Activated effector memory CD4-positive, alpha-beta T cell treated with Interleukin-2 at 50 U/mL for 16 hours (primary cell): ENCODE results near the gene CCL20.

Source experiments
- DNase-seq: peaks from one replicate; pipeline ENCODE4 v3.0.0-alpha.2; 2020

The CCL20 gene

GRCh38 chr2:227804975-227805374, 8.7 kb upstream of the CCL20 start:
- DNase-seq: no peak

DNA sequence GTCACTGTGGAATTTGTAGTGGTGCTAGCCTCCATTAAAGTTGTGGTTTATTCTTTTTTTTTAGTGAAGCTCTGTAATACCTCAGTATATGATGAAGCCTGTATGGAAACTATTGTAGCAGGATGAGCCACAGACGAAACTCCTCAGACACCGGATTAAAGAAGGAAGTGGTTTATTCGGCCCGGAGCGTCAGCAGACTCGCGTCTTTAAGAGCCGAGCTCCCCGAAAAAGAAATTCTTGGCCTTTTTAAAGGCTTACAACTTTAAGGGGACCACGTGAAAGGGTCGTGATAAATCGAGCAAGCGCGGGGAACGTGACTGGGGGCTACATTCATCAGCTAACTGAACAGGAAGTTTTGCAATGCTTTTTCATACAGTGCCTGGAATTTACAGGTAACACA, 8.1 kb upstream of the CCL20 start:
- peak; percentile 22 for DNase-seq

DNA sequence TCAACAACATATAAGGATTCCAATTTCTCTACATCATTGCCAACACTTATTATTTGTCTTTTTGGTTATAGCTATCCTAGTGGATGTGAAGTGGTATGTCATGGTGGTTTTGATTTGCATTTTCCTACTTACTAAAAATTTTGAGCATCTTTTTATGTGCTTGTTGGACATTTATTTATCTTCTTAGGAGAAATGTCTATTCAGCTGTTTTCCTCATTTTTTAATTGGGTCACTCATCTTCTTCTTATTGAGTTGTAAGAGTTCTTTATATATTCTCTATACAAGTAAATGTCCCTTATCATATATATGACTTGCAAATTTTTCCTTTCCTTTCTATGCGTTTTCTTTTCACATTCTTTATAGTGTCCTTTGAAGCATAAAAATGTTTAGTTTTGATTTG, 4.7 kb upstream of the CCL20 start:
- DNase-seq: no peak

DNA sequence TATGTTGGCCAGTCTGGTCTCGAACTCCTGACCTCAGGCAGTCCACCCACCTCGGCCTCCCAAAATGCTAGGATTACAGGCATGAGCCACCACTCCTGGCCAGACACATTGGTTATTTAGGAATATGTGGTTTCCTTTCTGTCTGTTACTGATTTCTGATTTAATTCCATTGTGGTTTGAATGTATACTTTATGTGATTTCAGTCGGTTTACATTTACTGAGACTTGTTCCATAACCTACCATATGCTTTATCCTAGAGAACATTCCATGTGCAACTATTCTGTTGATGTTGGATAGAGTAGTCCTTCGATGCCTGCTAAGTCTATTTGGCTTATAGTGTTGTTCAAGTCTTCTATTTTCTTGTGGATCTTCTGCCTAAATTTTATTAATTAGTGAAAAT, 1.6 kb upstream of the CCL20 start:
- no peak for DNase-seq

- DNase-seq: no peak
Measured at GRCh38 chr2:227813229-227813561, 447 bp upstream of the CCL20 start.

DNA sequence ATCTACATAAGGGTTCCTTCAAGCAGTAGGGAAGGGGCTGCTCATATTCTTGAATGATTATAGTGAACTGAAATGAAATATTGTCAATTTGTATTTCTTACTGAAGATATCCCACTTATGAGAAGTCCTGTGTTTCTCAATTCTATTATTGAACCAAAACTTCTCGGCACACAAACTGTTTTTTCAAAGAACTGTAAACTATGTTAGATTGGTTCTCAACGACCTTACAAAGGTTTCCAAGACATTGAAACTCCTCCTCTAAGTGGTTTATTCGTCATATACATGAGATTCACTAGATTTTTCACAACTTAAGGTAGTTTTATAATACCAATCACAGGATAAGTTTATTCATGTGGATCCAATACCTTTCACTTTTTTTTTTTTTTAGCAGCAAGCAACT, 1.4 kb downstream of the CCL20 start:
- no peak for DNase-seq

DNA sequence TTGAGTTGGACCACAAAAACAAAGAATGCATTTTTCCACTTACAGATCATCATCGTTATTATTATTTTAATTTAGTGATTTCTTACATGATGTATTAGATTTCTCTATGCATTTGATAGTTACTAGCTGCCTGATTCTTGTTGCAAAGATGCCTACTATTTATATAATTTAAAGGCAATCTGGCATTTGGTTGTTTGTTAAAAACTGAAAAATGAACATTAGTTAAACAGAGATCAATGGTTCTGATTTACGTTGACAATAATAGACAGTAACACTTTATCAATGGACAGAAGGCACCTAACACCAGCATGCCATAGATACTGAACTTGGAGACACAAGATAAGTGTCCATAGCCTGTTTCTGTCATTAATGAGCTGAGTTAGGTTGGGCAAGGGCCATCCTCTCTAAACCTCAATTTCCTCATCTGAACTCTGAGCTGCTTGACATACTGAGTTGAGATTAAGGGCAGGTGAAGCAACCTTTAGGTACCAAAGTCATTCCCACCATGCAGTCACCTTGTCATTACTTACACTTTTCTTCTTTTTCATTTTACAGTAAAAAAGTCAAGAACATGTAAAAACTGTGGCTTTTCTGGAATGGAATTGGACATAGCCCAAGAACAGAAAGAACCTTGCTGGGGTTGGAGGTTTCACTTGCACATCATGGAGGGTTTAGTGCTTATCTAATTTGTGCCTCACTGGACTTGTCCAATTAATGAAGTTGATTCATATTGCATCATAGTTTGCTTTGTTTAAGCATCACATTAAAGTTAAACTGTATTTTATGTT, 3.1 kb downstream of the CCL20 start:
- no peak for DNase-seq

DNA sequence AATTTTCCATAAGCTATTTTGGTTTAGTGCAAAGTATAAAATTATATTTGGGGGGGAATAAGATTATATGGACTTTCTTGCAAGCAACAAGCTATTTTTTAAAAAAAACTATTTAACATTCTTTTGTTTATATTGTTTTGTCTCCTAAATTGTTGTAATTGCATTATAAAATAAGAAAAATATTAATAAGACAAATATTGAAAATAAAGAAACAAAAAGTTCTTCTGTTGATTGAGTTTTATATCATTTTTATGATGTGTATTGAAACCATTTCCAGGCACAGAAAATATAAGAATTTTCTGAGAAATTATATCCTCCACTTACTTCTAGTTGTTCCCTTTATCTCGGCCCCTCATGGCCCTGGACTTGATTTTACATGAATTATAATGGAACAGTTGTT, 3.7 kb downstream of the CCL20 start:
- DNase-seq: no peak

DNA sequence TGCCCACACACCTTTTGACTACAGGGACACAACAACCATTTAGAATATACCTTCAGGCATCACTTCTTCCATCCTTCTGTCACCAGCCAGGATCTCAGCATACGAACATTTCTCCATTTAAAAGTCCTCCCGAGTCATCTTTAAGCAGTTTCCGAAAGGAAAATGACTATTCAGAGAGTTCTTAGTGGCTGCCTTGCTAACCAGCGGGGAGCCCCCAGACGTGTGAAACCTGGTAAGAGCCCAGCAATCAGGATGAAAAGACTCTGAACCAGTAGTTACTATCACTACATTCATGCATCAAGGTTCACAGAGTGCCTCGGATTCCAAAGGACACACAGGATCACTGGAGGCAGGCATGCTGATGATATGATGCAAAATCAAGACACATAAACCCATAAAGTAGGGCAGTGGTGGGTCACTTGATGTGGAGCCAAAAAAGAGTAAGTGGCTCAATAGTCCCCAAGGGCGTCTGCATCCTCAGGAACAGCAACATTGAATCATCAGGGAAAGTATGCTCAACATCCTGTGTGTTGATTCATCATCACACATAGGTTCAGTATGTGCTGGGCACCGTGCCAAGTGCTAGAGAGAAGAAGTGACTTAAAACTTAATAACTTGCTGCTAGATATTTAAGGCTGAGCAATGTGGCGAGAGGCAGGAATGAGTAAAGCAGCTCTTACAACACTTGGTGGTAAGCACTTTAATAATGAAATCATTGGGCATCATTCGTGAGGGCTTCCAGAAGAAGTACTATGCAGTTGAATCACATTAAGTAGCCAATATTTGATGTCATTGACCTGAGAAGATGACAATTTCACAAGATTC, 4.4 kb downstream of the CCL20 start:
- peak; percentile 67 for DNase-seq

DNA sequence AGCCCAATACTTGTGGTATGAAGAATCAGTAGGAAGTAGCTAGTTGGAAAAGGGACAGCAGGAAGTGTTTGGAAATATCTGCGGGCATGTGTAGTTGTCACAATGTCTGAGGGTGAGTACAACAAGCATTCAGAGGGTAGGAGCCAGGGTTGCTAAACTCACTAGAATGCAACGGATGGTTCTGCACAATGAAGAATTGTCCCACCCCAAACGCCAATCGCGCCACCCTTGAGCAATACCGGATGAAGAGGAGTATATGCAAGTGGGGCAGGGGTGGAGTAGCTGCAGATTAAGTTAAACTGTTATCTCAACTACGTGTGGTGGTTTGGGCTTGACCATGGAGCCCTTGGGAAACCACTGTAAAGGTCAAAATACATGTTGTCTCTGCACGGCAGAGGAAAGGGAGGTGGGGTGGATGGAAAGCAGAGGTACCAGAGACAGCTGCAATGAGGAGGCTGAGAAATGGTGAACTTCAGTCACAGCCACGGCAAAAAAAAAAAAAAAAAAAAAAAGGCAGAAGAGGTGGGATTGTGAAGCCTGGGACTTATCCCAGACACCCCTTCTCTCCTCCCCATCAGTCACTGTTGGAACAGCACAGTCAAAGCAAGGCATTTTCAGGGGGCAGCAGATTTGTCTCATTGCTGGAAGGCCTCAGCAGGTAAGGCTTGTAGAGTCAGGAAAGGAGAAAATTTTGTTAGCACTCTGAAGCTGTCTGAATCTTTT, 5.2 kb downstream of the CCL20 start:
- DNase-seq: no peak

- DNase-seq: no peak
Measured at GRCh38 chr2:227819398-227819697, 5.7 kb downstream of the CCL20 start.

DNA sequence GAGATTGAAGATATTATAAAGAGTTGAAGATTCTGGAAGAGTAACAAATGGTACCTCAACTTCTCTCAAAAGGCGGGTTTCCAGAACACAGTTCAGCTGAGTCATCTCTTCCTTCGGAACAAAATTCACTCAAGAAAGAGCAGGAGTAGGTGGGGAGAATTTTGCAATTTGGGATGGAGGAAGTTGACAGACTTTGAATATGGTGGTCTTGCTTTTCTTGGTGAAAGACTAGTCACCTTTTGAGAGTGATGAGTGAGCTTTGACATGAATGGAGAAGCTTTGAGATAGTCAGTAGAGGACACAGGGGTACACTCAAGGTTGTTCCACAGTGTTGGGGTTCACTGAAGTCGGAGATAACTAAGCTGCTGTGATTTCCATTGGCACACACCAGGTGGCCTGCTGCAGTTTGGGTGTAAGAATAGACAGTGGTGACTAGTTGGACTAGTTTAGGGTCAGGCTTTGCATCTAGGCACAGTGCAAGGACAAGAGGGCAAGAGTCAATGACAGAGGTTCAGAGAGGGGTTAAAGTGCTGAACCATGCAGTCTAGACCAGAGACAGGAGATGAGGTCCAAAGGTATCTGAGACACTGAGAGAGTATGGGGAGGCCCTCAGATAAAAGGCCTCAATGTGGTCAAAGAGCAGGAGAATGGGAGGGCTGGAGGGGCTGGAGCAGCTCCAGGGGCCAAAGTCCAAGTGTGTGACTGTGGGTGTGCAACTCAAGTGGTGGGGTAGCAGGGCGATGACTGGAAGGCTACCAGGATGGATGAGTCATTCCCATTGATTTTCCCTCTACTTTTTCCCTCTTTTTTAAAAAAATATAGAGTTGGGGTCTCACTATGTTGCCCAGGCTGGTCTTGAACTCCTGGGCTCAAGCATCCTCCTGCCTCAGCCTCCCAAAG, 7.7 kb downstream of the CCL20 start:
- no peak for DNase-seq

- DNase-seq: no peak
Measured at GRCh38 chr2:227822416-227823003, 8.9 kb downstream of the CCL20 start.

DNA sequence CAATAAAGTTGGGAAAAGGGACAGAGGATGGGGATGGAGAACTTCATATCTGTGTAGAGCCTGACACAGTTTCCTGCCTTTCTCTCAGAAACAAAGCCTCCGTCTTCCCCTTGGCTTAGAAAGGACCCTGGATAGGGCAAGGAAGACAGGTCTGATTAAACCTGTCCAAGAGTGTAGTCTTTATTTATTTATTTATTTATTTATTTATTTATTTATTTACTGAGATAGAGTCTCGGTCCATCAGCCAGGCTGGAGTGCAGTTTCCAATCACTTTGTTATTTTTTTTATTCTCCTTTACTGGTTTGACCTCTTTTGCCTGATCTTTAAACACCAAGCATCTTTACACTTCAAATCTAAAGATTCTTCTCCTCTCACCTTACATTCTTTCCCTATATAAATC, 10.3 kb downstream of the CCL20 start:
- no peak for DNase-seq

DNA sequence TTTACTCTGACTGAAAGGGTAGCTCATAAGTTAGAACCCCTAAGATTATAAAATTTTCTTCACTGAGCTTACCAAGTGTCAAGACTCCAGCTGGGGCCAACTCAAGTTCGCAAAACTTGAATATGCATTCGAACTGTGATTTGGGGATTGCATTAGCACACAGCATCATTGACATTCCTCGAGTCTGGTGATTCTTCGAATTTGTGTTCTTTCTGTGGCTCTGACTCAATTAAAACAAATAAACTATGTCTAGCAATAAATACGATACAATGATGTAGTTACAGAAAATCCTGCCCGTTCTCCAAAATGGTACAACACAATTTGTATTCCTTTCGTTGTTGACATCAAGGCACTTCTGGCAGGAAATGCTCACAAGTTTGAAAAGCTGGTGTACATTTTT, 11.1 kb downstream of the CCL20 start:
- no peak for DNase-seq

- DNase-seq: peak; percentile 28
Measured at GRCh38 chr2:227826019-227826521, 12.4 kb downstream of the CCL20 start.

DNA sequence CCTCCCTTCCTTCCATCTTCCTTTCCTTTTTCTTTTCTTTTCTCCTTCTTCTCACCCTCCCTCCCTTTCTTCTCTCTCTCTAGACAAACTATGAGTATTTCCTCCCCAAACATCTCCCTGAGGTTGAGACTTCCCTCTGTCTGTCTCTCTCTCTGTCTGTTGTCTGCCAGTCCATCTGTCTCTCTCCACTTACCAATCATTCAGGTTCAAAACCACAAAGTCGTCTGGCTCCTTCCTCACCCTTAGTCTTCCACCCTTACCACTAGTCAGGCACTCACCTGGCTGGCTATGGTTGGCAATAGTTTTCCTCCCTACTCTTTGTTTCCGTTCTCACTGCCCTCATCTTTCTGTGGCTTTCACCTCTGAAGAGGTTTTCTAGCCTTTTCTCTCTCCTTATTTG, 12.9 kb downstream of the CCL20 start:
- DNase-seq: no peak

GRCh38 chr2:227827143-227827542, 13.5 kb downstream of the CCL20 start:
- no peak for DNase-seq

- no peak for DNase-seq
Measured at GRCh38 chr2:227828477-227828912, 14.9 kb downstream of the CCL20 start.

DNA sequence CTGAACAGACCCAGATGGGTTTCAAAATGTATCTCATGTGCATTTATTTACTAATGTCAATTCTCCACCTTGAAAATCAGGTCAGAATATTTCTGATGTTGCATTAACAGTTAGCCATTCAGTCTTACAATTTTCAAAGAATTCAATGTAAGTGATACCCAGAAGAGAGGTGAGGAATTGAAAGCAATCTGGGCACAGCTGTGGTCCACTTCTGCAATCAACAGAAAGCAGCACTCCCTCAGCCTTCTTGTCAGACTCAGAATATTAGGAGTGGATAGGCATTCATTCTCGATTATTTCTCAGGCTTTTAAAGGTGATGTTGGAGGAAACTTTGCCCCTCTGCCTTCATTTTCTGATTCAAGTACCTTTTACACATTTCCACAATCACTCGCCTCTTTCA, 15.7 kb downstream of the CCL20 start:
- DNase-seq: no peak

- no peak for DNase-seq
Measured at GRCh38 chr2:227834423-227834822, 20.8 kb downstream of the CCL20 start.

DNA sequence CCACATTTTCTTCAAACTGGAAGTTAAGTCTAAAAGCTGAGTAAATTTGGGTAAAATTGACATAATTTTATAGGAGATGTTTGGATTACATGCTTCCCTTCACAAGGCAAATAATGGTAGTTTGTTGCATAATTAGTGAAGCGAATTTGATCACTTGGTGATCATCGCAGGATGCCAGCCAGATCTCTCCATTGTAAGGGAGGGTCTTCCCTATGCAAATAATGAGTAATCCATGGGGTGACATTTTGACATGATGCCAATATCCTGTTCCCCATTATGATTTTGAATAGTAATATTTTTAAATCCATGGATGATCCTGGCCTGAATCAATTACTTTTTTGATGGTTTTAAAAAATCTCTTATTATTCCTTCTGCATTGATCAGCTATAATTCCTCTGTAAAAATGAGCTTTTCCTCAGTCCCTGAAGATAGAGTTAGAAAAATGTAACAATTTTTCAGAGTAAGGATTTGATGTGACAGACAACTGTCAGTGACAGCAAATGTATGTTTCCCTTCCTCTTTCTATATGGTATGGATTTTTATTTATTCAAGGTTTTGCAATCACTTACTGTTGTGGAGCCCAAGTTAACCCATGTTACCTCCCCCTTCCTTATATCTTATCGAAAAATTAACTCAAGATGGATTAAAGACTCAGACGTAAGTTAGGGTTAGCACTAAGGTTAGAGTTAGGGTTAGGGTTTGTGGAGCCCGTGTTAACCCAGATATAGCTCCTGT, 21.4 kb downstream of the CCL20 start:
- DNase-seq: no peak
